ENCODE data around the gene WSB2. TPM values are rescaled to one million over a fixed set of nuclear protein-coding genes. Genes with fewer than 3 reads are reported as not detected.

WSB2 gene
- total RNA-seq, 2 experiments from 2014 or later = 57.7 to 58.2 TPM

DNA sequence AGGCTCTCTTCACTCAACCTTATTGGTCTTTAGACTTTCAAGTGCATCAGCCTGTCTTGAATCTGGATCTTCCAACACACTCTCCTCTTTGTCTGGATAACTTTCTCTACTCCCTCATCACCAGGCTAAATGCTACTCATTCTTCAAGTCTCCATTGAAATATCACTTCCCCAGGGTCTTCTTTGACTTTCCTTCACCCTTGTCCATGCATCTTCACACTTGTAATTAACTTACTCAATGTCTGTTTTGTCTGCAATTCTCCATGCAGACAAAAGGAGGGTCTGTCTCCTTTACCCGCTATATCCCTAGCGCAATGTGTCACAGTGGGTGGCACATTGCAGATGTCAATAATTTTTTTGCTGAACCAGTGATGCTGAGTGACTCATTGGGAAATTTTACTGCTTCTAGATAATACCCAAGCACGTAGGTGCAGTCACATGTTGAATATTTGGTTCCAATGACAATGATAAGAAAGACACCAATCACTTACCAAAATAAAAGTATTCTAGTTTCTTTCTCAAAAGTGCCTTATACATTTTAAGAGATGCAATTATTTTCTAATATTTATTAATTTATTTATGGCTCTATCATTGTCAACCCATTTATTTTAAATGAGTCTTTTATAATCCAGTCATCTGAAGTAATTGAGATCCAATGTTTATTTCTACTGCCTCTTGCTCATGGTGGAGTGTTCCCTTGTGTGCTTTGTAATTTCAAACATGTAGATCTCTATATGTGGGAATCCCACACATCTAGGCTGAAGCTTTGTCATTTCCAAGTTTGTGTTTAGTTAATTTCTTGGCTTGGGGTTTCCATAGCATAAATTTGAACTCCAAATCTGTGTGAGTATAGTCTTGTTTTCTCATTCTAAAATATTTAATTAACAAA is 66.2 kb downstream of the WSB2 start:
- peaks cover 6% of the 10 kb centered on the region for H3K27me3 Mint-ChIP-seq
- peak overlapping the region; percentile 23 for H3K27ac Mint-ChIP-seq
- intact Hi-C loops (cut with DNase I, micrococcal nuclease) = no loop called here
- peak; percentile 18 for DNase-seq
- ATAC-seq = peak; percentile 86
- peaks cover 10% of the 10 kb centered on the region for H3K4me1 Mint-ChIP-seq
- no peaks in the 10 kb centered on the region for H3K36me3 Mint-ChIP-seq (ENCODE audit: low read depth)
- CTCF ChIA-PET = interaction anchor here (1.7 kb wide), 1 partner anchor 69 kb away, joined by 3 read pairs; no protein-coding TSS in a partner anchor
- POLR2A ChIA-PET = no interaction called here
- peaks cover 5% of the 10 kb centered on the region for H3K9me3 Mint-ChIP-seq (ENCODE audit: low read depth)
- no peak overlapping the region for H3K4me3 Mint-ChIP-seq

DNA sequence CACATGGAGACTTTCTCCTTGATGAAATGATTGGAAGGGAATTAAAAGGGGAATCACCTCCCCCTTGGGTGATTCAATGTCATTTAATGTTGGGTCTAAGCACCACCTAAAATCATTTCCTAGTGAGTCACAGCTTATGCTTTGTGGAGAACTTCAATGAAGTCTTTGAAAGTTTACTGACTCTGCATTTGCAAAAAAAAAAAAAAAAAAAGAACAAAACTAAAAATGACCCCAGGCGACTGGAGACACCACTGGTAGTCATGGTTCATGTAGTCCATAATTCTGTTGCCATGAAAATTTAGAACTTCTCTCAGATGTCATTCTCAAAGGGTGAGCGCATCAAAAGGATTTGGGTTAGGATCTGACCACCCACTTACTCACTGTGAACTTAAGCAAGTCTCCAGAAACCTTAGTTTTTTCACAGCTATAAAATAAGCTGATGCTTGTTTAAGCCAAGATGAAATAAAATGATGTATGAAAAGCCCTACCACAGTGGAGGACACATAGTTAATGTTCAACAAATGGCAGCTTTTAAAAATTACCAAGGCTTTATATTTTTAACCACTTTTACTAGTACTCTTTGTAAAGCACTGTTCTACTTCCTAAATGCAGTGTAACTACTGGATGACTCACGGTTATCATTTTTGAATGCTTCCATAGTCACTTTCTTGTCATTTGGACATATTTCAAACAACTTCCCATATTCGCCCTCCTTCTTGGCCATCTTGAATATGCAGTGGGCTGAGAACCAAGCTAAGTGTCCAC is 74.1 kb downstream of the WSB2 start:
- Mint-ChIP-seq H3K4me1 (peaks cover 7% of the 10 kb centered on the region), H3K4me3 (no peak overlapping the region), H3K36me3 (ENCODE audit: low read depth) (no peaks in the 10 kb centered on the region), H3K27ac (no peak overlapping the region), H3K9me3 (ENCODE audit: low read depth) (peaks cover 2% of the 10 kb centered on the region), H3K27me3 (peaks cover 7% of the 10 kb centered on the region)
- ChIA-PET CTCF (interaction anchor here (0.5 to 0.6 kb wide), 2 partner anchors 88 to 112 kb away, joined by 3 read pairs; no protein-coding TSS in a partner anchor), POLR2A (interaction anchor here (0.6 kb wide), 1 partner anchor 13 kb away, joined by 3 read pairs; no protein-coding TSS in a partner anchor)
- ATAC-seq (peak; percentile 89), DNase-seq (no peak)
- intact Hi-C loops (cut with DNase I, micrococcal nuclease) = no loop called here

DNA sequence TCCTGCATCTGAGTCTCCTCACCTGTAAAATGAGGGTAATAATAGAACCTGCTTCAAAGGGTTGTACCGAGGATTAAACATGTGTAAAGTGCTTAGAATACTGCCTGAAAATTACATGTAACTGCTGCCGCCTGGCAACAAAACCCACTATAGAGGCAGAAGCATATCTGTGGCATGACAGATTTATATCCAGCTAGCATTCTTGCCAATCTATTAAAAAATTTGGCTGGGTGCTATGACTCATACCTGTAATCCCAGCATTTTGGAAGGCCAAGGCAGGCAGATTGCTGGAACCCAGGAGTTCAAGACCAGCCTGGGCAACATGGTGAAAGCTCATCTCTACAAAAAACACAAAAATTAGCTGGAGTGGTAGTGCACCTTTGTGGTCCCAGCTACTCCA is 75.8 kb downstream of the WSB2 start:
- no peak overlapping the region for H3K27ac Mint-ChIP-seq
- ATAC-seq (no peak), DNase-seq (no peak)
- peaks cover 12% of the 10 kb centered on the region for H3K27me3 Mint-ChIP-seq
- H3K4me3 Mint-ChIP-seq = no peak overlapping the region
- peaks cover 10% of the 10 kb centered on the region for H3K4me1 Mint-ChIP-seq
- ChIA-PET POLR2A (no interaction called here), CTCF (interaction anchor here (0.9 to 1.5 kb wide), 2 partner anchors 8 to 16 kb away, joined by 4 read pairs; partner anchors contain the start of gene KSR2)
- H3K9me3 Mint-ChIP-seq (ENCODE audit: low read depth) = peaks cover 2% of the 10 kb centered on the region
- intact Hi-C loops (cut with DNase I, micrococcal nuclease) = no loop called here
- H3K36me3 Mint-ChIP-seq (ENCODE audit: low read depth) = no peaks in the 10 kb centered on the region

Other genes with a start within 250 kb of the WSB2 start
- under 1 TPM; 0.14 to 0.16 TPM for gene KSR2, start 92.2 kb downstream of the WSB2 start, total RNA-seq
- gene RFC5, start 44.5 kb downstream of the WSB2 start, total RNA-seq = 10 to 100 TPM; 63.0 to 78.9 TPM
- 1 to 10 TPM; 6.5 to 8.2 TPM for gene VSIG10, start 42.8 kb upstream of the WSB2 start, total RNA-seq
- gene PEBP1, start 74.9 kb upstream of the WSB2 start, total RNA-seq = 100 to 1,000 TPM; 117 to 134 TPM